ENCODE data around the gene ZC3H18. TPM values are rescaled to one million over a fixed set of nuclear protein-coding genes. Genes with fewer than 3 reads are reported as not detected.
A peak's percentile ranks its signal among the peaks of the same experiment; 100 is the strongest.

ZC3H18 gene
- total RNA-seq, 2 donors from 2014 or later = 31.9 to 66.3 TPM

- TF ChIP-seq CTCF (IDR thresholded peaks at IDR 0.05) = no peak
- intact Hi-C loops (cut with DNase I) = no loop called here
- H3K36me3 ChIP-seq = no peaks in the 10 kb centered on the region
- H3K4me3 ChIP-seq = no peak overlapping the region
- H3K4me1 ChIP-seq = peaks cover 4% of the 10 kb centered on the region
- DNase-seq = no peak
- no peak overlapping the region for H3K9ac ChIP-seq (ENCODE audit: low read depth in 2 of 2, low read length in 2 of 2)
- H3K9me3 ChIP-seq = no peaks in the 10 kb centered on the region
- H3K27me3 ChIP-seq = no peaks in the 10 kb centered on the region
- H3K27ac ChIP-seq = no peak overlapping the region
Measured at GRCh38 chr16:88658714-88659113, 88.5 kb downstream of the ZC3H18 start.

- H3K4me1 ChIP-seq = peaks cover 4% of the 10 kb centered on the region
- H3K4me3 ChIP-seq = no peak overlapping the region
- no peaks in the 10 kb centered on the region for H3K9me3 ChIP-seq
- H3K27me3 ChIP-seq = no peaks in the 10 kb centered on the region
- H3K27ac ChIP-seq = no peak overlapping the region
- H3K36me3 ChIP-seq = no peaks in the 10 kb centered on the region
- TF ChIP-seq CTCF (IDR thresholded peaks at IDR 0.05) = no peak
- intact Hi-C loops (cut with DNase I) = no loop called here
- DNase-seq = no peak
- H3K9ac ChIP-seq (ENCODE audit: low read depth in 2 of 2, low read length in 2 of 2) = no peak overlapping the region
Measured at GRCh38 chr16:88659160-88659559, 89.0 kb downstream of the ZC3H18 start.

- no peak for DNase-seq
- H3K9ac ChIP-seq (ENCODE audit: low read depth in 2 of 2, low read length in 2 of 2) = no peak overlapping the region
Measured at GRCh38 chr16:88661468-88661867, 91.3 kb downstream of the ZC3H18 start.

DNA sequence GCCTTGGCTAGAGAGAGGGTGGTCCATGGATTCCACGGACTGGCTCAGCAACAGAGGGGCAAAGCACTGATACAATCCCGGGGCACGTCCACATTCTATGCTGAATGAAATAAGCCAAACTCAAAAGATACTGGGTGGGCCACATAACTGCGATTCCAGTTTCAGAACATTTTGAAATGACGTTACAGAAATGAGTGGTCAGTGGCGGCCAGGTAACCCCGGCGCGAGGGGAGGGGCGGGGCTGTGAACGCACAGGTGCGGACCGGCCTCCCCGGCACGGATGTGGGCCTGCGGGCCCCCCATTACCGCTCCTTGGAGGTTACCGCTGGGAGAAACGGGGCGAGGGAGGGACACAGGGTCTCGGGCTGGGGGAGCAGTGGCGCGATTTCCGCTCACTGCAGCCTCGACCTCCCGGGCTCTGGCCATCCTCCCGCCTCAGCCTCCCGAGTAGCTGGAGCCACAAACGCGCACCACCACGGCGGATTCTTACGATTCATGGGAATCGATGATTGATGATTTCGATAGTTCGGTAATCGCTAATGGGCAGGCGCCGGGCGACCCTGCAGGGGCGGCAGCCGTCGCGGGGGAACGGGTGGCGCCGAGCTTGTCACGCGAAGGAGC lies 92.1 kb downstream of the ZC3H18 start:
- no peaks in the 10 kb centered on the region for H3K36me3 ChIP-seq

More at GRCh38 chr16:88661468-88661867, 91.3 kb downstream of the ZC3H18 start:
- TF ChIP-seq CTCF (IDR thresholded peaks at IDR 0.05) = no peak
- peaks cover 4% of the 10 kb centered on the region for H3K4me1 ChIP-seq
- H3K9me3 ChIP-seq = no peaks in the 10 kb centered on the region
- no peaks in the 10 kb centered on the region for H3K36me3 ChIP-seq
- intact Hi-C loops (cut with DNase I) = no loop called here
- H3K4me3 ChIP-seq = no peak overlapping the region
- H3K27ac ChIP-seq = no peak overlapping the region
- H3K27me3 ChIP-seq = no peaks in the 10 kb centered on the region

DNA sequence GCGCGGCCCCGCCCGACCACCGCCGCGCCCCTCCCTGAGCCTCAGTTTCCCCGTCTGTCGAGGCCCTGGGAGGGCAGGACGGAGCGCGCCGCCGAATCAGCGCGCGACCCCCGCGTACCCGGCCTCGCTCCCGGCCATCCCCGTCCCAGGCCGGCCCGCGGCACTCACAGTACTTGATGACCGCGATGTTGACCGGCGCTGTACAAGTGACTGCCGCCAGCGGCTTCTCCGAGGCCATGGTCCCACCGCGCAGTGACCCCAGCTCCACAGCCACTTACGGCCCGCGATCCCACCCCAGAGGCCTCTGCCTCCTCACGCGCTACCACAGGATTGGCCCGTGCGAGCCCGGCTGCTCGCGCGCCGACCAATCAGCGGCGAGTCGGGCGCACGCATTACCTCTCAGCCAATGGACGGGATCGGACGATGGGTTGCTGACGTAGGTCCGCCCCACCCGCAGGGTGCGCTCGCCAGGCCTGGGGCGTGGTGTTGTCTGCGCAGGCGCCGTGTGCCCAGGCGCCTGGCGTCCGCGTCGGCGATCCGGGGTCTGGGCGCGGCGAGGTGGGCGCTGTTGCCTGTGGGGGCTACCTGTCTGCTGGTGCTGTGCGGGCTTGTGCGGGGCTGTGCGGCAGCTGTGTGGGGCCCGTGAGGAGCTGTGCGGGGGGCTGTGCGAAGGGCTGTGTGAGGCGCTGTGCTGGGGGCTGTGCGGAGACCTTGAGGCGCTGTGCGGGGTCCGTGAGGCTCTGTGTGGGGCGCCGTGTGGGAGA lies 92.8 kb downstream of the ZC3H18 start, which contains the start of gene MVD:
MVD (minus strand) TSS at position 249 of the 764 bp plus-strand sequence; CDS start at position 238, 11 bp downstream.
- no peaks in the 10 kb centered on the region for H3K9me3 ChIP-seq
- H3K9ac ChIP-seq (ENCODE audit: low read depth in 2 of 2, low read length in 2 of 2) = peak within 1 kb of the TSS; percentile 84 to 98
- peaks cover 4% of the 10 kb centered on the region for H3K4me1 ChIP-seq
- no peaks in the 10 kb centered on the region for H3K36me3 ChIP-seq
- intact Hi-C loops (cut with DNase I) = no loop called here
- DNase-seq = peak; percentile 97
- TF ChIP-seq CTCF (IDR thresholded peaks at IDR 0.05) = no peak
- H3K27me3 ChIP-seq = no peaks in the 10 kb centered on the region
- H3K4me3 ChIP-seq = peak within 1 kb of the TSS; percentile 87
- peak within 1 kb of the TSS; percentile 79 for H3K27ac ChIP-seq

More for the DNA sequence above, 92.1 kb downstream of the ZC3H18 start:
- peak overlapping the region; percentile 79 for H3K27ac ChIP-seq
- intact Hi-C loops (cut with DNase I) = no loop called here
- peak overlapping the region; percentile 87 for H3K4me3 ChIP-seq
- no peaks in the 10 kb centered on the region for H3K9me3 ChIP-seq
- DNase-seq = peak; percentile 50
- no peaks in the 10 kb centered on the region for H3K27me3 ChIP-seq
- TF ChIP-seq CTCF (IDR thresholded peaks at IDR 0.05) = no peak
- H3K9ac ChIP-seq (ENCODE audit: low read depth in 2 of 2, low read length in 2 of 2) = peak overlapping the region; percentile 84 to 98
- H3K4me1 ChIP-seq = peaks cover 4% of the 10 kb centered on the region
